Measurements from ENCODE around the gene NINJ1. TPM values are rescaled to one million over a fixed set of nuclear protein-coding genes. Genes with fewer than 3 reads are reported as not detected.

The NINJ1 gene
- total RNA-seq, 1 donor from 2014 or later = 53.3 TPM

DNA sequence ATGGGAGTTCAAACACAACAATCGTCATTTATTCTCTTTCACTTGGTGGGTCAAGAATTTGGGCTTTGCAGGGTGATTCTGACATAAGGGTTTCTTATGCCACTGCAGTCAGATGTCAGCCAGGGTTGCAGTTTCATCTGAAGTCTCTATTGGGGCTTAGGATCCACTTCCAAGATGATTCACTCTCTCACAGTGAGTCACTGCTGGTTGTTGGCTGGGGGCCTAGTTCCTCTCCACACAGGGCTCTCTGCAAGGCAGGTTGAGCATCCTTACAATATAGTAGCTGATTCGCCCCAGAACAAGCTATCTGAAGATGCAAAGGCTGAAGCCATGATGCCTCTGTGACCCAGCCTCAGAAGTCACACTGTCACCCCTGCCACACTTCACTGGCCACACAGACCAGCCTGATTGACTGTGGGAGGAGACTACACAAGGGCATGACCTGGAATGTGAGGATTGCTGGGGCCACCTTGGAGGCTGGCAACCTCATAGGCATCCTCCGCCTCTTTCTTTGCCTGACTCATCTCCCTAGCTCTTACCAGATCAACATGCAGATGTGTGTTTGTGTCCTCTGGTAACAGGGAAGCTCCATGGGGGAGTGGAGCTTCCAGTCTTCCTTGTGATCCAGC lies 42.5 kb downstream of the NINJ1 start:
- DNase-seq (ENCODE audit: low spot score) (peak; percentile 40), ATAC-seq (no peak)

DNA sequence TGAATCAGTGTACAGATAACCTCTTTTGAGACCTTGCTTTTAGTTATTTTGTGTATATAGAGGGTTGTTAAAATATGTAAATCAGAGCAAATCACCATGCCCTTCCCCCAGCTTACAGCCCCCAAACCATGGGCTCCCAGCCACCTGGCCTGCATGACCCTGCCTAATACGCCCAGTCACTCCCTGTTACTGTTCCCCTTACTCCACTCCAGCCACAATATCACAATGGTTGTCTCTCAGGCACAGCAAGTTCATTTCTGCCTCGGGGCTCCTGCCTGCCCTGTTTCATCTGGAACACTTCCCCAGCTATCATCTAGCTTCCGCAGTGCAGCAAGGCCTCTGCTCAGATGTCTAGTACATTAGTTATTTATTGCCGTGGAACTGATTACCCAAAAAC lies 43.0 kb downstream of the NINJ1 start:
- ATAC-seq (no peak), DNase-seq (ENCODE audit: low spot score) (peak; percentile 26)

DNA sequence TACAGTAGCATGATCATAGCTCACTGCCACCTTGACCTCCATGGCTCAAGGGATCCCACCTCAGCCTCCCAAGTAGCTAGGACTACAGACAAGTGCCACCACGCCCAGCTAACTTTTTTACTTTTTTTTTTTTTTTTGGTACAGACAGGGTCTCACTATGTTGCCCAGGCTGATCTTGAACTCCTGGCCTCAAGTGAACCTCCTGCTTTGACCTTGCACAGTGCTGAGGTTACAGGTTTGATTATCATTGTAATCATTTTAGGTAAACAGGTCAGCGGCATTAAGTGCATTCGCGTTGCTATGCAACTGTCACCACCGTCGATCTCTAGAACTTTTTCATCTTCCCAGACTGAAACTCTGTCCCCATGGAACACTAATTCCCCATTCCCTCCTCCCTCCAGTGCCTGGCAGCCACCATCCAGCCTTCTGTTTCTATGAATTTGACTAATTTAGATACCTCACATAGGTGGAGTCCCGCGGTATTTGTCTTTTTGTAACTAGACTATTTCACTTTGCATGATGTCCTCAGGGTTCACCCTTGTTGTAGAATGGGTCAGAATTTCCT lies 43.9 kb downstream of the NINJ1 start:
- ATAC-seq (no peak), DNase-seq (ENCODE audit: low spot score) (peak; percentile 21)

DNA sequence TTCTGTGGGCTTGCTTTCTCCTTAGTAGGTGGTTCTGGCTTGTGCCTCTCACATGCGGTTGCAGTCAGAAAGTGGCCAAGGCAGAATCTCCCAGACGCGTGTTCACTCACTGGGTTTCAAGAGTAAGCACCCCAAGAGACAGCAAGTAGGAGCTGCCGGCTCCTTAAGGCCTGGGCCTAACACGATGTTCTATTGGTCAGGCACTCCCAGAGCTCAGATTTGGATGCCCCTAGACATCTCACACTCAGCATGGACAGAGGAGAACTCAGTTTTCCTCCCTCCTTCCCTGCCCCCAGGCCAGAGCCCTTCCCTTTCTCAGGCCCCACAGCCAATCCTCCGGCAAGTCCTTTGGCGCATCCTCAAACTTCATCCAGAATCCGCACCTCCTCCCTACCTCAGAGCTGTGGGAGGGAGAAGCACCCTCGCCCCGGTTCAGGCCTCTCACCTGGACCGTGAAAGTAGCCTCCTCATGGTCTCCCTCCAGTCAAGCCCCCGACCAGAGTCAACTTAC lies 44.5 kb downstream of the NINJ1 start:
- ATAC-seq (no peak), DNase-seq (ENCODE audit: low spot score) (peak; percentile 40)

DNA sequence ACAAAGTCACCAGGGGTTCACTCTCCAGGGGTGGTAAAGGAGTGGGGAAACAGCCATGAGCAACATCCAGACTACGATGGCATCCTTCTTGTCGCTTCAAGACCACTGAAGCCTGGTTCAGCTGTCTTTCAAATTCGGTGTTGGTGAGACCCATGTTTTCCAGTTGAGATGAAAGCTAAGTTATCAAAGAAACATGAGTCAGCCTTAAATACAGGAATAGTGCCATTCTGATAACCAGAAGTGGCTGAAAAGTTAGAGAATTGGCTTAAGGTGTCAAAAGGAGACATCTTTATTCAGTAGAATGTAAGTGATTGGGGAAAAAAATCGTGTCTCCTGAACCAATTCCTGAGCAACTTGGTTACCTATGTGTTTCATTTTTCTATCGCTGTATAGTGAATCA lies 45.0 kb downstream of the NINJ1 start:
- no peak for DNase-seq (ENCODE audit: low spot score)
- ATAC-seq = no peak

DNA sequence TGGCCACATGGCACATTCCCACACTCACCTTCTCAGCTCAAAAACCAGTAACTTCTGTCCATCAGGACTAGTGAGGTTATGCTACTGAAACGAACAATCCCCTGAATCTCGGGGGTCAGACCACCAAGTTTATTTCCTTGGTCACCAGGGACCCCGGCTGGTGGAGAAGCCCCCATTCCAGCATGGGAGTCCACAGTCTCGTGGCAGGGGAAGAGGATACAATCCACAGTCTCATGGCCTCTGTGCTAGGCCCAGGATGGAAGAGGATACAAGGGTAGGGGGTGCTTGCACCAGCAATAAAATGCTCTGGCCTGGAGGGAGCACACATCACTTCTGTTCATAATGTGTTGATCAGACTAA lies 45.4 kb downstream of the NINJ1 start:
- ATAC-seq (no peak), DNase-seq (ENCODE audit: low spot score) (peak; percentile 32)

DNA sequence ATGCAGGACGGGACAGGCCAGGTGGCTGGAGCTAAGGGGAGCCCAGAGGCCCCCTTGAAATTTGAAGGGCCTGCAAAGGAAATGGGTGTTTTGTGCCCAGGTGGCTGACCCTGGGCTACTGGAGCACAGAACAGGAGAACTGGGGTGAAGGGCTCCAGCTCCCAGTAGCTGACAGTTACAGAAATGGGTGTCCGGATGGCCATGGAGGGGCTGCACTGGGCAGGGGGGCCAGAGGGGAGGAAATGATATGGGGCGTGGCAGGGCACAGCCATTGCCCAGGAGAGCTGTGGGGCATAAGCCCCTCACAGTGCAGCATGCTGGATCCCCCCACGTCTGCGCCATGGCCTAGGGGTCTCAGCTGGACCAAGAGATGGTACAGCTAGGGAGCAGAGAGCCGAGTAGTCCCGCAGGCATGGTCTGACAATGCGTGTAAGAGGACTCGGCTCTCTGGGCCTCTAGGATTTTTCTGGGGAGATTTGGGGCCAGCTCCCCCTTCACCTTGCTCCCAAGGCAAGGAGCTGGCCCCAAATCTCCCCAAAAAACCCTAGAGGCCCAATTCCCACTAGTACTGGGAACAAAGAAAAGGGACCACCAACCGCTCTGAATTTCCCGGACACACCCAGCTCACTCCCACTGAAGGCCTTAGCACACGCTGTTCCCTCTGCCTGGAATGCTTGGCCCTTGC lies 45.9 kb downstream of the NINJ1 start:
- DNase-seq (ENCODE audit: low spot score) (peak; percentile 32), ATAC-seq (no peak)

DNA sequence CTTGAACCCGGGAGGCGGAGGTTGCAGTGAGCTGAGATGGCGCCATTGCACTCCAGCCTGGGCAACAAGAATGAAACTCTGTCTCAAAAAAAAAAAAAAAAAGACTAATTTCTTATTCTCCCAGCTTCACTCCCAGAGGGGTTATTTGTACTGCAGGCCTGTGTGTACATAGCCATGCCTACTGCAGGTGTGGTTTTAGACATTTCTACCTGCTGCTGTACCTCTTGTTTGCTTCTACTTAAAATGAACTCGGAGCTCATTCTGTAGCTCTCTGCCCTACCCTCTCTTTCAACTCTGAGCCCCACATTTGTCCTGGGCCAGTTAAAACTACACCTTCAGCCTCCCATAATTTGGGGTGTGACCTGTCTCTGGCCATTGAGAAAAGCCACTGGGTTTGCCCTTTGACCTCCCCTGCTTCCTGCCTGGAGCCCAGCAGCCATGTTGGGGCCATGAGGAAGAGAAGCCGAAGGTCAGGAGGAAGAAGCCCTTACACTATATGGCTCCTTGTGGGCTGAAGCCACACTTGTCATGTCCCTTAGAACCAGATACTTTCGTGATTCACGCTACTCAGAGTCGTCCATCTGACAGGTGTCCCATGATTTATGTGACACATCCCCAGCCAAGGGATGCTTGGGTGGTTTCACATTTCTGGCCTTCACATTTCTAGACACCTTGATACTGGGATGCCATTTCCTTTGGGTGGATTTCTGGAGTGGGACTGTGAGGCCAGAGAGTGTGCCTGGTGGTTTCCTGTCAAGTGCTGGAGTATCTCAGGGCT lies 47.4 kb downstream of the NINJ1 start:
- ATAC-seq (no peak), DNase-seq (ENCODE audit: low spot score) (peak; percentile 33)

DNA sequence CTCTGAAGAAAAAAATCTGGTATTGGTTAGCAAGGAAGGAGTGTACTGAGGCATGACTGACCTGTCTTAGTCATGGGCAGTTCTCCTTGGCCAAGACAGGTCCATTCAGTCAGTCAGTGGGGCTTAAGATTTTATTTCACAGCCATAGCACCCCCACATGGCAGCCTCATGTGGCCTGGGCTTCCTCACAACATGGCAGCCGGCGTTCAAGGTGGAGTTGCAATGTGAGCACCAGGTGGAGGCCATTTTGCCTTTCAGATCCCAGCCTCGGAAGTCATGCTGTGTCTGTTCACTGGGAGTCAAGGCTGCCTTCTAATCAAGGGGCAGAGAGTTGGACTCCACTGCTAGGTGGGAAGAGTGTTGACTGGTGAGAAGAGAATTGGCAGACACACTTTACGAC lies 48.4 kb downstream of the NINJ1 start:
- ATAC-seq = no peak
- DNase-seq (ENCODE audit: low spot score) = peak; percentile 33

DNA sequence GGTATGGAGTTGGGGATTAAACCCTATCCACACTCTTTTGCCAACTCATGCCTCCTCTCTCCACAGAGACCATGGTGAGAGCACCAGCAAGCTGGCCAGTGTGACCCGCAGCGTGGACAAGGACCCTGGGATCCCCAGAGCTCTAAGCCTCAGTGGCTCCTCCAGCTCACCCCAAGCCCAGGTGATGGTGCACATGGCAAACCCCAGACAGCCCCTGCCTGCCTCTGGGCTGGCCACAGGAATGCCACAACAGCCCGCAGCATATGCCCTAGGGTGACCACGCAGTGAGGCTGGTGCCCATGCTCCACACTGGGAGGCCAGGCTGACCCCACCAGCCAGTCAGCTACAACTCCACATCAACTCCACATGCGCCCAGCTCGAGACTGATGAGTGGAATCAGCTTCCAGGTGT lies 49.6 kb downstream of the NINJ1 start:
- DNase-seq (ENCODE audit: low spot score) (peak; percentile 38), ATAC-seq (no peak)

DNA sequence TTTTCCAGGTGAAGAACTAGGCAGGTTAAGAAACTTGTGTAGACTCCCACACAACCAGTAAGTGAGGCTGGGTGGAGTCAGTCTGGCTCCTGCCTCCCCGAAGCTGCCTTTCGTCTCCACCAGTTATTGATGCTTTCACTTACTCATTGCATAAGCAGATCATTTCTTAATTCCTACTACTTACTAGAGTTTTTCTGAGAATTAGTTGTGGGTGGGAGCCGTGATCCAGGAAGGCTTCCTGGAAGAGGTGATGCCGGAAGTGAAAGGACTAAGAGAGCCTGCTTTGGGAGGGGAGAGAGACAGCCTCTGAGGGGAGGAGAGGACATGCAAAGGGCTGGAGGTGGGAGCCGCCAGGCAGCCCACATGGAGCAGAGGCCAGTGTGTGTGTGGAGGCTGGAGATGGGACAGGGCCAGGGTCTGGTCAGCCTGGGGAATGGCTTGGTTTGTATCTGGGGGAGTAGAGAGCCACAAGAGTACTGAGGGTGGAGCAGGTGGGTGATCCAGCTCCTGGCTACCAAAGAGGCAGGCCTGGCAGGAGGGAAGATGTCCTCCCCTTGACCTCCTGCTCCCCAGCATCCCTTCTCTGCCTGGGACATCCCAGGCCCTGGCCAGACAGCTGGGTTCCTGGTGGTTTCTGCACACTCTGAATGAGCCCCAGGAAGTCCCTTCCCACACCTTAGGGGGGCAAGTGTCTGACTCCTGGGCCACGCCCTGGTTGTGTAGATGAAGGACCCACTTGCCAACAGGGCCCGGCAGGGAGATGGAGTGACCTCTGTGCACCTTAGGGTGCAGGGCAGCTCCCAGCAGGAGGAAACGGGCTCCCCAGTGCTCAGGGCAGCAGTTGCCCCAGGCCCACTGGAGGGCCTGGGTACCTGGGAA lies 50.2 kb downstream of the NINJ1 start:
- DNase-seq (ENCODE audit: low spot score) (peak; percentile 37), ATAC-seq (no peak)

DNA sequence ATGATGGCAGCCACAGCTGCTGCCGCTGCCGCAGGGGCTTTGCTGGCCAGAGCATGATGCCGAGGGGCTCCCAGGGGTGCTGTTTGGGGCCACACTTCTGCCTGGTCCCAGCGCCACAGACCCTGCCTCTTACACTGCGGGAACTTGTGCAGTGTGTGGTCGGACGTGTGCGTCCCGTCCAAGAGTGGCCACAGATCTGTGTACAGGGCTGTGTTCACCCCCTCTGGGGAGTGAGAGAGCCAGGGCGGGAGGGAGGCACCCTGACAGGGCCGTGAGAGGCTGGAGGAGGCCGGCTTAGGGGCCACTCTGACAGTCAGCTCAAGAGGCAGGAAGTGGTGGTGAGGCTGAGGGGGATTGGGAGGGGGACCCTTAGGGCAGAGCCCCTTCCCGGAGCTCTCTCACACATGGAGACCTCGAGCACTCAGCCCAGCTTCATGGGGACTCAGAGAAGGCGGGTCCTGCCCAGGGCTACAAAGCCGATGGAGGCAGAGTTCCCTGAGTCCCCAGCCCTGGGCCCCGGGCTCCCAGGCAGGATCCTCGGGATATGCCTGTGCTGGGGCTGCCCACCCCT lies 51.1 kb downstream of the NINJ1 start:
- ATAC-seq (no peak), DNase-seq (ENCODE audit: low spot score) (peak; percentile 36)

DNA sequence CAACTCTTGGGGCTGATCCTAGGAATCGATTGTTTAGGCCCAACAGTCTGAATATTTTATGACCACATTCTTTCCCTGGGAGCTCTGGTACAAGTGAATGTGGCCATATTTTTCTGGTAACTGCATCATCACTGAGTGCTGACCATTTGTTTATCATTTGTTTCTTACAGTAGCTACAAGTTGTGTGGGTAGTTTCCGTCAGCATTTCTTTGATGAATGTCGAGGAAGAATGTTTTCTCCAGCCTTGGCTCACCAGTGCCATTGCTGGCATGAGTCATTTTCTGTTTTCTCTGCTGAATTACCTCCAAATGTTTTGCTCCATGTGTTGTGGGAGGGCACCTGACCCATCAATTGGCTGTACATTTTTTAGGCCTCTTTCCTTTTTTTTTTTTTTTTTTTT lies 52.1 kb downstream of the NINJ1 start:
- ATAC-seq (no peak), DNase-seq (ENCODE audit: low spot score) (peak; percentile 18)

DNA sequence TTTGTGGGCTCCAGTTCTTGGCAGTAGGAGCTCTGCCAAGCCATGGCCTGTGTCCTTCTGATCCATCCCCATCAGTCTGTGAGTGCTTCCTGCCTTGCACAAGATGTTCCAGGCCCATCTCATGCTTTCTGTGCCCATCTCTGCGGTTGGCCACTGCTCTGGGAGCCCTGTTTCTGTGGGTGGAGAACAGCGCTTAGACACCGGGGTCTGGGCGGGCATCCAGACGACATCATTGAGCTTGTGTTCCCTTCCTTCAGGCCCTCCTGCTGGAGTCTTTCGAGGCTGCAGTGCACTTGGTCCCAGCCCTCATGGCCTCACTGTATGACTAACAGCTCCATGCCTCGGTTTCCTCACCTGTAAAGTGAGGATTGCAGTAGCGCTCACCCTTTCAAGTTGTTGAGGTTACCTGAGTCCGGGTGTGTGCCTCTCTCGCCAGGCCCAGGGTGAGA lies 52.9 kb downstream of the NINJ1 start:
- ATAC-seq = no peak
- peak; percentile 33 for DNase-seq (ENCODE audit: low spot score)

DNA sequence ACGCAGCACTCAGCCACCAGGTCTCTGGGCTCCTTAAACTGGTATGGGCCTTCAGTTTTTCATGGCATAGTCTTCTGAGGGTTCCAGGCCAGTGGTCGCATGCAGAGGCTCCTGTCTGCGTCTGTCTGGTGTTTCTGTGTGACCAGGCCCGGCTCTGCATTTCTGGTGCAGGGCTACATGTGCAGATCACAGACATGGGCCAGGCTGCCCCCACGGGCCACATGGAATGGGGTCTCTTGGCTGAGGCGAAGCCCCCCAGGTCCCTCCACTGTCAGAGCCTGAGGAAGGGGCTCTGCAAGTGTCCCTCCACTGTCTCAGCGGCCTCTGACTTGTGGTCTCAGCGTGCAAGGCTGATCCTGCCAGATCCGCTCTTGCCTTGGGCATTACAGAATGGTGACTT lies 53.6 kb downstream of the NINJ1 start:
- DNase-seq (ENCODE audit: low spot score) (peak; percentile 39), ATAC-seq (no peak)

DNA sequence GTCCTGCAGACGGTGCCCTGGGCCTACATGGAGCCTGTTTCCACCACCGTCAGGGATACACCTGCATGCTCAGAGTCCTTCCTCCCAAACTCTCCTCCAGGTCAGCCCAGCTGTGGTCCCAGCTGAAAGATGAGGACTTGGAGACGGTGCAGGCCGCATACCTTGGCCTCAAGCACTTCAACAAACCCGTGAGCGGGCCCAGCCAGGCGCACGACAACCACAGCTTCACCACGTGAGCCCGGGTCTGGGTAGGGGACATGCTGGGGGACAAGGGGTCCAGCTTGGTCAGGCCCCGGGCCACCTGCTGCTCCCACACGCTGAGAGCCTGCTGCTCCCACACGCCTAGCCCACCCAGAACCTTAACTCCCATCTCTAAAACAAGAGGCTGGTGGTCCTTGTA lies 54.7 kb downstream of the NINJ1 start:
- no peak for ATAC-seq
- peak; percentile 35 for DNase-seq (ENCODE audit: low spot score)

DNA sequence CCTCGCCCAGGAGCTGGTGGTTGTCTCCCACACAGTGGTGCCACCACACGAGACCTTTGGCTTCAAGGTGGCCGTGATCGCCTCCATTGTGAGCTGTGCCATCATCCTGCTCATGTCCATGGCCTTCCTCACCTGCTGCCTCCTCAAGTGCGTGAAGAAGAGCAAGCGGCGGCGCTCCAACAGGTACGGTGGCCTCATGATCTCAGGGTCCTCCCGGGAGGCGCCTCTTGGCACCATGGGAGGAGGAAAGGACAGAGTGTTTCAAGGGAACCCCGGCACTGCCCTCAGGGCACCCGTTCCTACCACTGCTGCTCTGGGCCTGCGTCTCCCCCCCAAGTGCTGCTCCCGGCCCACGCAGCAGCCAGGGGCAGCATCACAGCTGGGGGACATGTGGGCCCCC lies 56.2 kb downstream of the NINJ1 start:
- ATAC-seq = no peak
- DNase-seq (ENCODE audit: low spot score) = no peak

DNA sequence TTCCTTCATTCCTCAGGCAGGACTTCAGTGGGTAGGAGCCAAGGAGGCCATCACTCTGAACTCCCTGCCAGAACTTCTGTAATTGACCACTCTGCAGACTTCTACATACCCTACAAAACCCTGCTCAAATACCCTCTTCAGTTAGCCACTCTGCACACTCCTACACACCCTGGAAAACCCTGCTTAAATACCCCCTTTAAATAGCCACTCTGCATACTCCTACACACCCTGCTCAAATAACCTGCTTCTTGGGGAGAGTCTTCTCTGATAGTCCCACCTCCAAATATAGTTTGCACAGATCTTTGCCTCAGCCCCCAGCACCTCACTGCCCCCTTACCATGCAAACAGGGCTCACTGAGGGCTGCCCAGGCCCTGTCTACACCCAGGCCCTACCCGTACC lies 56.7 kb downstream of the NINJ1 start:
- no peak for DNase-seq (ENCODE audit: low spot score)
- ATAC-seq = no peak

DNA sequence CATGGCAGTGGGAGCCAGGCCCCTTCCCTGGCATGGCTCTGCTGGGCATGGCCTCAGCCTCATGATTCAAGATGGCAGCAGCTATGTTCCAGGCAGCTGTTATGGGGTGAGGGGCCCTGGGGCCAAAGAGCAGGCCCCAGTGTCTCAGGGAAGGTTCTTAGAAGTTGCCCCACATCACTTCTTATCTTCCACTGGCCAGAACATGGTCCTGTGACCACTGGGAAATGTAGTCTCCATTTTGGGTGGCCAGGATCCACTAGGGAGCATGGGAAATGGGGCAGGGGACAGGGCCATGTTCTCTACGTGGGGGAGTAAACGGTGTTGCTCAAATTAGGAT lies 57.3 kb downstream of the NINJ1 start:
- ATAC-seq (no peak), DNase-seq (ENCODE audit: low spot score) (no peak)

DNA sequence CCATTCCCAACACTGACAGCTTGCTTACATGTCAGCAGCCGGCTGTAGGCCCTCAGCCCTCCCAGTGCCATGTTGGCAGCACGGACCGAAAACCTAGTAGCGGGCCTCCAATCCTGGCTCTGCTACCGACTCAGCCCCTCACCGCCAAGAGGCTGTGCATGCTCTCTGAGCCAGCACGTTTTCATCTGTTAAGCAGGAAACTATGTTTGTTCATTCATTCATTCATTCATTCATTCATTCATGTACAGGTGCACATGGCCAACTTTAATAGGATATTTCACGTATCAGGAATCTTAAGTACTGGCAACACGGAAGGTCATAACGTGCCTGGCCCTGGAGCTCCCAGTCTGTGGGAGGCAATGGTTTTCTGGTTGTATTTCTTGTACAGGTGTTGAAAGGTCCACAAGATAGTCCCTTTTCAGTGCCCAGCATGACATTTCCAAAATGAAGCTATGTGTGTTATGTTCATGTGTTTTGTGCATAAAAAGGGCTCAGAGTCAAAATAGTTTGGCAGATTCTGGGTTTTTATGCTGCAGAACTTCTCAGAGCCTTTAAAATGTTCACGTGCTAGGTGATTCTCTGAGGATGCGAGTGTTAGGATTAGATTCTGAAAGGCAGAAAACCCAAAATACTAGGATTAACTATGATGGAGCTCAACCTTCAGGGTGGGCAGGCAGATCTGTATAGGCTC lies 57.8 kb downstream of the NINJ1 start:
- no peak for ATAC-seq
- DNase-seq (ENCODE audit: low spot score) = no peak

Data from left lobe of liver (tissue), 2 donors.